ENCODE data around the gene HOXC9.

- no peak for TF ChIP-seq CTCF (IDR thresholded peaks at IDR 0.05 in 4 of 5, conservative IDR thresholded peaks at IDR 0.05 in 1 of 5)
- no peak for TF ChIP-seq POLR2A (IDR thresholded peaks at IDR 0.05)
Observed at GRCh38 chr12:54038284-54038870, 38.4 kb downstream of the HOXC9 start.
